Measurements from ENCODE around the gene CACNB2.

The CACNB2 gene

DNA sequence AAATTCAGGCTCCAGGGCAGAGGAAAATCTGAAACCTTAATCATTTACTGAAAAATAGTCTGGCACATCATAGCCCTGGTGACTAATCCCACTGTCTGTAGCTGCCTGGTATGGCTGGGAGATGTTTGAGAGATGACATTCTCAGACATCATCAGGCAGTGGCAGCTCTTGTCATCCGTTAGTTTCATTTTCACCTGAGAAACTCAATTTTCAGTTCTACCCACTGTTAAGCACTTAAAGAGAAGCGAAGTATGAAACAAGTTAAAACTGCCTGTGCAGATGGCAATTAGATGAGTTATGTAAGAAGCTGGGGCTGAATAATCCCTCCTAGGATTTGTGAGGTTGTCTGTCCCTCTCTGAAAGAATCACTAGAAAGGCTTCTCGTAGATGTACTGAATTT lies 361.0 kb downstream of the CACNB2 start:
- H3K27ac Mint-ChIP-seq: no peak overlapping the region
- peaks cover 7% of the 10 kb centered on the region for H3K4me1 Mint-ChIP-seq
- H3K9me3 Mint-ChIP-seq: no peaks in the 10 kb centered on the region
- H3K36me3 Mint-ChIP-seq (ENCODE audit: low read depth): no peaks in the 10 kb centered on the region
- TF ChIP-seq CTCF (IDR thresholded peaks at IDR 0.05; ENCODE audit: unreplicated experiment in 3 of 3): no peak
- no peak overlapping the region for H3K4me3 Mint-ChIP-seq
- H3K27me3 Mint-ChIP-seq (ENCODE audit: low read depth): peaks cover 4% of the 10 kb centered on the region

- Mint-ChIP-seq H3K4me3 (no peak overlapping the region), H3K4me1 (peaks cover 7% of the 10 kb centered on the region), H3K27ac (no peak overlapping the region), H3K27me3 (ENCODE audit: low read depth) (peaks cover 4% of the 10 kb centered on the region), H3K9me3 (no peaks in the 10 kb centered on the region), H3K36me3 (ENCODE audit: low read depth) (no peaks in the 10 kb centered on the region)
- TF ChIP-seq CTCF (IDR thresholded peaks at IDR 0.05; ENCODE audit: unreplicated experiment in 3 of 3): no peak
Observed at GRCh38 chr10:18501629-18502028, 361.4 kb downstream of the CACNB2 start.

GRCh38 chr10:18504161-18504560 lies 363.9 kb downstream of the CACNB2 start:
- H3K36me3 Mint-ChIP-seq (ENCODE audit: low read depth): no peaks in the 10 kb centered on the region
- H3K4me3 Mint-ChIP-seq: no peak overlapping the region
- H3K27me3 Mint-ChIP-seq (ENCODE audit: low read depth): peaks cover 4% of the 10 kb centered on the region
- no peaks in the 10 kb centered on the region for H3K9me3 Mint-ChIP-seq
- peaks cover 2% of the 10 kb centered on the region for H3K4me1 Mint-ChIP-seq
- no peak for TF ChIP-seq CTCF (IDR thresholded peaks at IDR 0.05; ENCODE audit: unreplicated experiment in 3 of 3)
- no peak overlapping the region for H3K27ac Mint-ChIP-seq

DNA sequence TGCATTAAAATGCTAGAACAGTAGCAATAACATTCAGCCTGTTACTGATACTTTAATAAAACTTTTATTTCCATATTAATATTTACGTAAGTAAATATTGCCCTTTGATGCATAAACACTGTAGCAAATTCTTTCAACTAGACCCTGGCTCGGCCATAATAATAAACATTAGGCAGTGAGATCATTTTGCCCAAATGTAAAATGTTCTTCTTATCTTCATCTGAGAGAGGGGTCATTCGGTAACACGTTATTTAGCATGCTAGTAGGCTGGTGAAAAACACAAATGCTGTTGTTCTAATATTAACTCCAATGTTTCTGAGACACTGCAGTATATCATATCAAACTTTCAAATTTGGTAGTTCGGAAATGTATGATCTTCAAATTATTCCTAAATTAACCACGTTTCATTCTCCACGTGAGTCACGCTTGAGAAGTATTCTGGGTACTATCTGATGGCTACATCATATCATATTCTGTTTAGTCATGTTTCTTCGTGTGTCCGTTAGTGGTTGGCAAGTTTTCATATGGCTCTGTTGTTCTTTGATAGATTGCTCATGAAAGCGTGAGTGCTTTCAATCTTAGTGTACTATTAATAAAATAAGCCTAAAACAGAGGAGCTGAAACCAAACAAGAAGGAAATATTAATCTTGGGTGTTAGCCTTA lies 365.4 kb downstream of the CACNB2 start:
- Mint-ChIP-seq H3K4me3 (no peak overlapping the region), H3K4me1 (no peaks in the 10 kb centered on the region), H3K27me3 (ENCODE audit: low read depth) (no peaks in the 10 kb centered on the region), H3K36me3 (ENCODE audit: low read depth) (no peaks in the 10 kb centered on the region), H3K9me3 (no peaks in the 10 kb centered on the region), H3K27ac (no peak overlapping the region)
- no peak for TF ChIP-seq CTCF (IDR thresholded peaks at IDR 0.05; ENCODE audit: unreplicated experiment in 3 of 3)

DNA sequence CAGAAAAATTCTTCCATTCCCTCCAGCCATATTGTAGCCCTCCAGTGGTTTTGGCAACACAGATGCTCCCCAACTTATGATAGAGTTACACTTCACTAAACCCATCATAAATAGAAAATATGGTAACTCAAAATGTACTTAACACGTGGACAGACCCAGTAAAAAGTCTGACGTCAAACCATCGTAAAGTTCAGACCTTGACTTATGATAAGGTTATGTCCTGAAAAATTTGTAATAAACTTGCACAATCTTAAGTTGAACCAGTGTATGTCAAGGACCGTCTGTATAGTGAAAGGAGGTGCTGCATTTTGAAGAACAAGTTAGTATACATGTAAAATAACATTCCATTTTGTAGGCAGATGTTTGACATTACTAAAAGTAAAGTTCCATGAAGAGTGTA lies 368.4 kb downstream of the CACNB2 start:
- Mint-ChIP-seq H3K36me3 (ENCODE audit: low read depth) (peaks cover 4% of the 10 kb centered on the region), H3K4me1 (no peaks in the 10 kb centered on the region), H3K4me3 (no peak overlapping the region), H3K27me3 (ENCODE audit: low read depth) (no peaks in the 10 kb centered on the region), H3K9me3 (no peaks in the 10 kb centered on the region), H3K27ac (no peak overlapping the region)
- no peak for TF ChIP-seq CTCF (IDR thresholded peaks at IDR 0.05; ENCODE audit: unreplicated experiment in 3 of 3)

GRCh38 chr10:18514537-18514936 lies 374.3 kb downstream of the CACNB2 start:
- no peak overlapping the region for H3K27ac Mint-ChIP-seq
- H3K27me3 Mint-ChIP-seq (ENCODE audit: low read depth): no peaks in the 10 kb centered on the region
- H3K4me3 Mint-ChIP-seq: no peak overlapping the region
- no peaks in the 10 kb centered on the region for H3K4me1 Mint-ChIP-seq
- H3K9me3 Mint-ChIP-seq: no peaks in the 10 kb centered on the region
- TF ChIP-seq CTCF (IDR thresholded peaks at IDR 0.05; ENCODE audit: unreplicated experiment in 3 of 3): no peak
- peaks cover 4% of the 10 kb centered on the region for H3K36me3 Mint-ChIP-seq (ENCODE audit: low read depth)
